Mucosa of stomach (tissue), 1 donor: ENCODE data around the gene FRAT2.
"Not testable (repeated sequence)": the region's sequence is repeated elsewhere in the genome, so short reads cannot be mapped to it uniquely, and the experiment has no call there.

ENCODE experiments used
- H3K27me3 ChIP-seq: one replicate; pipeline ENCODE4 v1.7.0; 2013; ENCODE audit warnings: mild to moderate bottlenecking, low read length; ENCODE audit not compliant: control insufficient read depth, insufficient read depth
- H3K36me3 ChIP-seq: one replicate; pipeline ENCODE4 v1.7.0; 2013; ENCODE audit warnings: low read length; ENCODE audit not compliant: control insufficient read depth, insufficient read depth
- H3K4me1 ChIP-seq: one replicate; pipeline ENCODE4 v1.7.0; 2013; ENCODE audit warnings: mild to moderate bottlenecking, low read length; ENCODE audit not compliant: control insufficient read depth, insufficient read depth
- H3K4me3 ChIP-seq: one replicate; pipeline ENCODE4 v1.7.0; 2013; ENCODE audit warnings: low read length
- H3K9ac ChIP-seq: one replicate; pipeline ENCODE4 v1.7.0; 2013; ENCODE audit warnings: mild to moderate bottlenecking, low read length, moderate library complexity
- H3K9me3 ChIP-seq: one replicate; pipeline ENCODE4 v1.7.0; 2013; ENCODE audit warnings: mild to moderate bottlenecking, low read length, moderate library complexity; ENCODE audit not compliant: control insufficient read depth
- donor health status: Pancreatic carcinoma.

The FRAT2 gene

DNA sequence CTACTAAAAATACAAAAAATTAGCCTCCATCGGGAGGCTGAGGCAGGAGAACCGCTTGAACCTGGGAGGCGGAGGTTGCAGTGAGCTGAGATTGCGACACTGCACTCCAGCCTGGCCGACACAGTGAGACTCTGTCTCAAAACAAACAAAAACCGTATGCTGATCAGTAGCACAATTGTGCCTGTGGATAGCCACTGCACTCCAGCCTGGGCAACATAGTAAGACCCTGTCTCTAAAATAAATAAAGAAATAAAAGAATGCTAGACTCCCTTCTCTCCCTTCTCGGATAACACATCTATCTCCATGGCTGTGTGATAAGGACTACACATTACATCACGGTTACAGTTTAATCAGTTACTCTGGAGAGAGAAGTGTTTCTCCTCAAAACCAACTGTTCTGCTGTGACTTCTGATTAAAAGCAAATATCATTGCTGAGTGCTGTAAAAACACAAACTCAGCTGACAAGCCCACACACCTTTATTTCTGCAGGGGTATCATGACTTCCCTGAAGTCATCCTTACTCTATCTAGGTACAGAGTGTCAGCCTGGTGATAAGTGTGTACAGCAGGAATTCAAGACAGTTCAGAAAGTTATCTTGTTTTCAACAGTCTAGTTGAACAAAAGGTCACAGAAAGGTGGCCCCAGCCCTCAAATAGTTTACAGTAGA is 36.8 kb downstream of the FRAT2 start:
- no peaks in the 10 kb centered on the region for H3K36me3 ChIP-seq
- peaks cover 3% of the 10 kb centered on the region for H3K27me3 ChIP-seq
- H3K9me3 ChIP-seq: no peaks in the 10 kb centered on the region
- no peaks in the 10 kb centered on the region for H3K4me1 ChIP-seq
- H3K9ac ChIP-seq: peak overlapping the region; percentile 18
- H3K4me3 ChIP-seq: no peak overlapping the region

GRCh38 chr10:97292862-97293198 is 41.7 kb downstream of the FRAT2 start:
- no peaks in the 10 kb centered on the region for H3K9me3 ChIP-seq
- no peaks in the 10 kb centered on the region for H3K36me3 ChIP-seq
- no peak overlapping the region for H3K9ac ChIP-seq
- no peaks in the 10 kb centered on the region for H3K27me3 ChIP-seq
- H3K4me1 ChIP-seq: peaks cover 10% of the 10 kb centered on the region
- no peak overlapping the region for H3K4me3 ChIP-seq

DNA sequence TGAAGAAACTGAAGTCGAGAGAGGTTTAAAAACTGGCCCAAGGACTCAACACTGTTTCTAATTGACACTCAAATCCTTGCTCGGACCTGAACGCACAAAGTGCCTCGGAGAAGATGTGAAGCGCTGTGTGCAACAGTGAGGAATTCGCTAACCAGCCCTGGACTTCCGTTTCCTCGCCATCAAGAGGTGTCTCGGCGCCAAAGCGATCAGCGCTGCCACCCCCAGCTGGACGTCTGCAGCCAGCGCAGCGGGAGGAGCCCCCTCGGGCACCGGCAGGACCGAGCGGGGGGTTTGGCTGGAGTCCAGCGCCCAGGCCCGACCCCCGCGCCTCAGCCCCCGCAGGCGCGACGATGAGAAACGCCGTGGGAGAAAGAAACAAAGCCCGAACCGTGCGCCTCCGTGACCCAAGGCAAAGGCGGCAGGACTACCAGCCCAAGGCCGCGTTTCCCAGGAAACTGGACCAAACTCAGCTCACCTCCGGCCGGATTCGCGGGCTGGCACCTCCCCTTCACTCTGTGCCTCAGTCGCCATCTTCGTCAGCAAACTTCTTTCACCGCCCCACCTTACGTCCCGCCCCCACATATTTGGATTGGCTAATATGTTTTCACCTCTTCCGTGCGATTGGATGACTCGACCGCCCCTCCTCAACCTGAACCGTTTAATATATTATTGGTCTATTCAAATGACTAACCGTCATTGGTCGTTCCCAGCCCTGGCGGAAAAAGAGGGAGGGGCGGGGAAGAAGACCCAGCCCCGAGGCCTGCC is 42.2 kb downstream of the FRAT2 start, which contains the start of gene ARHGAP19:
Gene ARHGAP19 (minus strand): TSS at position 541 of the 765 bp plus-strand sequence. CDS start 10 bp downstream, at position 531.
- no peaks in the 10 kb centered on the region for H3K9me3 ChIP-seq
- peak within 1 kb of the TSS; percentile 84 for H3K9ac ChIP-seq
- H3K4me1 ChIP-seq: peaks cover 10% of the 10 kb centered on the region
- H3K4me3 ChIP-seq: peak within 1 kb of the TSS; percentile 80
- no peaks in the 10 kb centered on the region for H3K36me3 ChIP-seq
- H3K27me3 ChIP-seq: no peaks in the 10 kb centered on the region

GRCh38 chr10:97291357-97292096 is 43.0 kb downstream of the FRAT2 start:
- H3K36me3 ChIP-seq: no peaks in the 10 kb centered on the region
- H3K4me1 ChIP-seq: peaks cover 10% of the 10 kb centered on the region
- no peaks in the 10 kb centered on the region for H3K27me3 ChIP-seq
- peak overlapping the region; percentile 84 for H3K9ac ChIP-seq
- no peaks in the 10 kb centered on the region for H3K9me3 ChIP-seq
- peak overlapping the region; percentile 80 for H3K4me3 ChIP-seq

GRCh38 chr10:97290576-97291356 is 43.8 kb downstream of the FRAT2 start:
- H3K9ac ChIP-seq, H3K4me1 ChIP-seq, H3K36me3 ChIP-seq, H3K27me3 ChIP-seq, H3K9me3 ChIP-seq: not testable (repeated sequence)
- H3K4me3 ChIP-seq: peak overlapping the region; percentile 80

DNA sequence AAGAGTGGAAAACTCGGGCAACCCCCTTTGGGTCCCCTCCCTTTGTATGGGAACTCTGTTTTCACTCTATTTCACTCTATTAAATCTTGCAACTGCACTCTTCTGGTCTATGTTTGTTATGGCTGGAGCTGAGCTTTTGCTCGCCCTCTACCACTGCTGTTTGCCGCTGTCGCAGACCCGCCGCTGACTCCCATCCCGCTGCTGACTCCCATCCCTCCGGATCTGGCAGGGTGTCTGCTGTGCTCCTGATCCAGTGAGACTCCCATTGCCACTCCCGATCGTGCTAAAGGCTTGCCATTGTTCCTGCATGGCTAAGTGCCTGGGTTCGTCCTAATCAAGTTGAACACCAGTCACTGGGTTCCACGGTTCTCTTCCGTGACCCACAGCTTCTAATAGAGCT is 44.5 kb downstream of the FRAT2 start:
- not testable (repeated sequence) for H3K9ac ChIP-seq, H3K36me3 ChIP-seq, H3K4me3 ChIP-seq, H3K9me3 ChIP-seq, H3K4me1 ChIP-seq, H3K27me3 ChIP-seq
